Upper lobe of right lung (tissue), 1 donor: ENCODE measurements around the gene UBAP2. TPM values are rescaled to one million over a fixed set of nuclear protein-coding genes. Genes with fewer than 3 reads are reported as not detected.

Source experiments
- ATAC-seq: fragments of 200-7000 bp; cut with Tn5 transposase; one replicate; pipeline ENCODE4 v1.9.1; 2020; ENCODE audit warnings: mild to moderate bottlenecking, moderate library complexity
- DNase-seq: peaks from one replicate; pipeline ENCODE4 v3.0.0-alpha.2; 2020
- H3K27ac ChIP-seq: fragments of 200-600 bp; one replicate; pipeline ENCODE4 v1.8.0; 2022
- H3K27me3 ChIP-seq: fragments of 200-600 bp; one replicate; pipeline ENCODE4 v1.8.0; 2022; ENCODE audit warnings: mild to moderate bottlenecking
- H3K36me3 ChIP-seq: fragments of 200-600 bp; one replicate; pipeline ENCODE4 v1.8.0; 2022
- H3K4me1 ChIP-seq: fragments of 200-600 bp; one replicate; pipeline ENCODE4 v1.8.0; 2022
- H3K4me3 ChIP-seq: fragments of 200-600 bp; one replicate; pipeline ENCODE4 v1.8.0; 2022; ENCODE audit warnings: mild to moderate bottlenecking
- H3K9me3 ChIP-seq: fragments of 200-600 bp; one replicate; pipeline ENCODE4 v1.8.0; 2022
- intact Hi-C: fragments of 100-400 bp; cut with DNase I; formaldehyde crosslinking; loops from one replicate; pipeline ENCODE4 v1.11.0; 2022
- total RNA-seq: library from RNA; stranded (reverse); fragmentation: NEBNext Ultra II Directional; extraction: Animal tissue kit (Norgen Biotek cat#: 25700); gene quantifications from one replicate; pipeline ENCODE4 v1.2.1, GENCODE V29; 2021
- TF ChIP-seq, protein P1 (sequence below): fragments of 200-600 bp; IDR thresholded peaks from one replicate; pipeline ENCODE4 v1.8.0; 2022; ENCODE audit warnings: antibody characterized with exemption
- donor health status: DM: no; HTN: yes; CAD: no; lungs with severe emphysema.

Gene UBAP2
- total RNA-seq, 1 donor from 2014 or later: 36.2 TPM

DNA sequence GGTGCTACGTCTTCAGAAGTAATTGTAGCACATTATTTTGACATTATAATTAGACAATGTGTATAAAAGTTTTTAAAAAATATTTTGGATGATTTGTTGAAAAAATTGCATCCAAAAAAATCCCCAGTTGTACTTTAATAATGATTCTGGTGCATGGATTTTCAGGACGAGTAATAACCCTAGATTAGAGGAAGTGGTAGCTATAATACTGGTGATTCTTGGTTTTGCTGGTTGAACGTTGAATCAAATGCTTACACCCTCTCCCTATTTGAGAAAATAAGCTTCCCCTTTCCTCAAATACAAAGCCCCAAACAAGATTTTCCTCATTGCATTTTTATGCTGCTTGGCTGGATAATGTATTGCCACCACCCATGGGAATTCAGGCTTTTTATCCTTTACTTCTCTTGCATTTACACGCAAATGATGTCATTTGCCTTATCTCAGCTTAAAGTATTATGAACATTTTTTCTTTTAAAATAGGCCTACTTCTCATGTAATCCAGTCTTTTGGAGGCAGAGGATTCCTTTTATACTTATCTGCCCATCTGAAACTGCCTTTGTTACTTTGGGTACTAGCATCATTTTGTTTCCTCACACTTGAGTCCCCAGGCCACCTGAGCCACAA is 145.4 kb downstream of the UBAP2 start:
- TF ChIP-seq, protein P1, sequence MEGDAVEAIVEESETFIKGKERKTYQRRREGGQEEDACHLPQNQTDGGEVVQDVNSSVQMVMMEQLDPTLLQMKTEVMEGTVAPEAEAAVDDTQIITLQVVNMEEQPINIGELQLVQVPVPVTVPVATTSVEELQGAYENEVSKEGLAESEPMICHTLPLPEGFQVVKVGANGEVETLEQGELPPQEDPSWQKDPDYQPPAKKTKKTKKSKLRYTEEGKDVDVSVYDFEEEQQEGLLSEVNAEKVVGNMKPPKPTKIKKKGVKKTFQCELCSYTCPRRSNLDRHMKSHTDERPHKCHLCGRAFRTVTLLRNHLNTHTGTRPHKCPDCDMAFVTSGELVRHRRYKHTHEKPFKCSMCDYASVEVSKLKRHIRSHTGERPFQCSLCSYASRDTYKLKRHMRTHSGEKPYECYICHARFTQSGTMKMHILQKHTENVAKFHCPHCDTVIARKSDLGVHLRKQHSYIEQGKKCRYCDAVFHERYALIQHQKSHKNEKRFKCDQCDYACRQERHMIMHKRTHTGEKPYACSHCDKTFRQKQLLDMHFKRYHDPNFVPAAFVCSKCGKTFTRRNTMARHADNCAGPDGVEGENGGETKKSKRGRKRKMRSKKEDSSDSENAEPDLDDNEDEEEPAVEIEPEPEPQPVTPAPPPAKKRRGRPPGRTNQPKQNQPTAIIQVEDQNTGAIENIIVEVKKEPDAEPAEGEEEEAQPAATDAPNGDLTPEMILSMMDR: no peak
- Histone ChIP-seq H3K4me1 (no peaks in the 10 kb centered on the region), H3K9me3 (no peaks in the 10 kb centered on the region), H3K27ac (no peak overlapping the region), H3K27me3 (no peaks in the 10 kb centered on the region), H3K4me3 (no peak overlapping the region), H3K36me3 (peaks cover 36% of the 10 kb centered on the region)
- DNase-seq: no peak
- intact Hi-C loops: no loop called here
- ATAC-seq: no peak

DNA sequence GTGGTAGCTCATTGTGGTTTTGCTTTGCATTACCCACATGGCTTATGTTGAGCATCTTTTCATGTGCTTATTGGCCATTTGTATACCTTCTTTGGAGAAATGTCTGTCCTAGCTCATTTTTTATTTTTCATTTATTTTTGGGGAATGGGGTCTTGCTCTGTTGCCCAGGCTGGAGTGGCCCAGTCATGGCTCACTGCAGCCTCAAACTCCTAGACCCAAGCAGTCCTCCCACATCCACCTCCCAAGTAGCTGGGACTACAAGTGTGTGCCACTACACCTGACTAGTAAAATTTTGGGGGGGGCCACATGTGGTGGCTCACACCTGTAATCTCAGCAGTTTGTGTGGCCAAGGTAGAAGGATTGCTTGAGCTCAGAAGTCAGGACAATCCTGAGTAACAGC is 154.4 kb downstream of the UBAP2 start:
- Histone ChIP-seq H3K27me3 (no peaks in the 10 kb centered on the region), H3K9me3 (no peaks in the 10 kb centered on the region), H3K27ac (no peak overlapping the region), H3K4me3 (no peak overlapping the region), H3K4me1 (no peaks in the 10 kb centered on the region), H3K36me3 (peaks cover 10% of the 10 kb centered on the region)
- DNase-seq: no peak
- intact Hi-C loops: no loop called here
- TF ChIP-seq, protein P1: no peak
- ATAC-seq: no peak

DNA sequence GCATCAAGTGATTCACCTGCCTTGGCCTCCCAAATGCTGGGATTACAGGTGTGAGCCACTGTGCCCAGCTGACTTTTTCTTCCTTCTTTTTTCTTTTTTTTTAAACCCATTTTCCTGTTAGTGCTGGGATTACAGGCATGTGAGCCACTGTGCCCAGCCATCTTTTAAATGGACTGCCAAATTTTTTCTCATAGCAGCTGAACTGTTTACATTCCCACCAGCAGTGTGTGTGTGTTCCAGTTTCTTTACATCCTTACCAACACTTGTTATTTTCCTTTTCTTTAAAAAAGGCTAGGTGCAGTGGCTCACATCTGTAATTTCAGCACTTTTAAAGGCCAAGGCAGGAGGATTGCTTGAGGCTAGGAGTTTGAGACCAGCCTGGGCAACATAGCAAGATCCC is 154.8 kb downstream of the UBAP2 start:
- H3K27ac ChIP-seq: no peak overlapping the region
- DNase-seq (no peak), ATAC-seq (no peak)
- TF ChIP-seq, protein P1: no peak
- no peaks in the 10 kb centered on the region for H3K27me3 ChIP-seq
- H3K36me3 ChIP-seq: peaks cover 8% of the 10 kb centered on the region
- no peak overlapping the region for H3K4me3 ChIP-seq
- no peaks in the 10 kb centered on the region for H3K4me1 ChIP-seq
- H3K9me3 ChIP-seq: no peaks in the 10 kb centered on the region
- intact Hi-C loops: no loop called here

DNA sequence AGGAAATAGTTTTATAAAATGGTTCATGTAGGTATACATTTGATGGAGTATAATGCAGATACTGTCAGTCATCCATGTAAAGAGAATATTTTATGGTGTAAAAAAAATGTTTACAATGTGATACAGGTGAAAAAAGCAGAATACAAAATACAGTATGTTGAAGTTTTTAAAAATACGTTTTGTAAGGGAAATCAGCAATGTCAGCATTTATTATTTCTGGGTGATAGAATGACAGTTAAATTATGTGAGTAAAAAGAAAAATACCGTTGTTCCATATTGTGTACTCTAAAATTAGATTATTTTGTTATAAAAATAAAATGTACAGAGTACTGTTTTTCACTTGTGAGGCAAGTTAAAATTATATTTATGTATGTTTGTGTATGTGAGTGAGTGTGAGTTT is 162.7 kb downstream of the UBAP2 start:
- ATAC-seq: no peak
- Histone ChIP-seq H3K4me1 (peaks cover 19% of the 10 kb centered on the region), H3K4me3 (no peak overlapping the region), H3K27ac (no peak overlapping the region), H3K27me3 (no peaks in the 10 kb centered on the region), H3K36me3 (peaks cover 16% of the 10 kb centered on the region), H3K9me3 (no peaks in the 10 kb centered on the region)
- DNase-seq: no peak
- TF ChIP-seq, protein P1: no peak
- intact Hi-C loops: no loop called here

DNA sequence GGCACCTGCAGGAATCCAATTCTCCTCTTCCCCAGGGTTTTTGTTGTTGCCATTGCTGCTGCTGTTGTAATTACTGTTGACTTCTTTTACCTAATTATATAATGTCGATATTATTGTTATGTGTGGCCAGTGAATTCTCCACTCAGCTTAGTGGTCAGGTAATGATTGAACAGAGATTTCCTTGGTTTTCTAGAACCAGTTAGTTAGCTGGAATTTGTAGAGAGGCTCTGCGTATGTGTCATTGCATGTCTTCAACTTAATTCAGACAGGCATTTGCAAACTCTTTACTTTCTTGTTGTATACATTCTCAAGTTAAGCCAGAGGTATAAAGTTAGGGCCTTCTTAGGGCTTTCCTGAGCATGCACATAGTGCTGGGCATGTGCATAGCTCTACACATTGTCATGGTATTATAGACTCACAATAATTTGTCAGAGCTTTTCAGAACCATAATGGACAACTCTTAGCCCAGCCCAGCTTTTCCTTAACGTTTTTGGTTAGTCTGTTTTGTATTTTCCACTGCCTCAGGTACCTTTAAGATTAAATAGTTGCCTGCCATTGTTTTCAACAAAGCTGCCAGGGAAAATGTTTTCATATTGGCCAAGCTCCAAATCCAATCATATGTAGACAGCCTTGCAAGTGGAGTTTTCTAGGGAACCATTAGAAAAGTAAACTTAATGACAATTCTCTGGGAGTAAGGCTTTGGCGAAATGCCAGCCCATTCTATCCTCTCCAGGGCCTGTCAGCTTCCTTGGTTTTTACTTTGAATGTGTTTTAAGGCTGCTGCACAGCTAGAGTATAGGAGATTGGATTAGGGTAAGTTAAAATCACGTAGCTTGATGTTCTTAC is 163.6 kb downstream of the UBAP2 start:
- Histone ChIP-seq H3K36me3 (peaks cover 8% of the 10 kb centered on the region), H3K27me3 (no peaks in the 10 kb centered on the region), H3K9me3 (no peaks in the 10 kb centered on the region), H3K27ac (no peak overlapping the region), H3K4me3 (no peak overlapping the region), H3K4me1 (peaks cover 19% of the 10 kb centered on the region)
- intact Hi-C loops: no loop called here
- no peak for DNase-seq
- TF ChIP-seq, protein P1: no peak
- no peak for ATAC-seq
